NCI-H1930 (cell line): ENCODE data around the gene HLA-F.

Experiments used
- DNase-seq, 2 experiments: peaks; one replicate each; lab custom pipeline; 2025; lab: John Stamatoyannopoulos, UW

HLA-F gene

GRCh38 chr6:29744131-29744530, 20.9 kb downstream of the HLA-F start:
- DNase-seq: no peak

- DNase-seq: no peak
Observed at GRCh38 chr6:29744621-29745020, 21.4 kb downstream of the HLA-F start.

GRCh38 chr6:29745386-29745785, 22.2 kb downstream of the HLA-F start:
- DNase-seq: no peak

GRCh38 chr6:29745855-29746449, 22.7 kb downstream of the HLA-F start:
- no peak for DNase-seq

- DNase-seq: no peak
Observed at GRCh38 chr6:29746846-29747687, 23.8 kb downstream of the HLA-F start.

- no peak for DNase-seq
Observed at GRCh38 chr6:29747688-29748250, 24.5 kb downstream of the HLA-F start.

GRCh38 chr6:29748391-29749307, 25.4 kb downstream of the HLA-F start:
- peak; percentile 55 to 60 for DNase-seq

GRCh38 chr6:29749308-29749662, 26.1 kb downstream of the HLA-F start:
- no peak for DNase-seq

- no peak for DNase-seq
Observed at GRCh38 chr6:29749668-29750067, 26.4 kb downstream of the HLA-F start.

- DNase-seq: no peak
Observed at GRCh38 chr6:29750709-29751108, 27.5 kb downstream of the HLA-F start.

- no peak for DNase-seq
Observed at GRCh38 chr6:29751480-29751879, 28.2 kb downstream of the HLA-F start.

- DNase-seq: peak; percentile 61 to 78
Observed at GRCh38 chr6:29752451-29753308, 29.4 kb downstream of the HLA-F start.

GRCh38 chr6:29753309-29753644, 30.0 kb downstream of the HLA-F start:
- DNase-seq: no peak

GRCh38 chr6:29755295-29755871, 32.1 kb downstream of the HLA-F start:
- no peak for DNase-seq

GRCh38 chr6:29757282-29757681, 34.0 kb downstream of the HLA-F start:
- DNase-seq: no peak

- no peak for DNase-seq
Observed at GRCh38 chr6:29757701-29758293, 34.6 kb downstream of the HLA-F start.

- no peak for DNase-seq
Observed at GRCh38 chr6:29758761-29759160, 35.5 kb downstream of the HLA-F start.

- no peak for DNase-seq
Observed at GRCh38 chr6:29759457-29759856, 36.2 kb downstream of the HLA-F start.

- DNase-seq: no peak
Observed at GRCh38 chr6:29760328-29760727, 37.1 kb downstream of the HLA-F start.

- DNase-seq: no peak
Observed at GRCh38 chr6:29762051-29762450, 38.8 kb downstream of the HLA-F start.

GRCh38 chr6:29762781-29763214, 39.6 kb downstream of the HLA-F start:
- no peak for DNase-seq
